Neutrophil (primary cell): ENCODE data around the gene TMEM181.
A peak's percentile ranks its signal among the peaks of the same experiment; 100 is the strongest.
"Not testable (repeated sequence)": the region's sequence is repeated elsewhere in the genome, so short reads cannot be mapped to it uniquely, and the experiment has no call there.

Source experiments
- H3K27ac ChIP-seq: fragments of 200-600 bp; sonication (generic); 2 replicates; pipeline ENCODE4 v1.5.1; 2016; ENCODE audit warnings: mild to moderate bottlenecking, moderate library complexity
- H3K27me3 ChIP-seq: fragments of 200-600 bp; sonication (generic); 2 replicates; pipeline ENCODE4 v1.6.0; 2016; ENCODE audit warnings: mild to moderate bottlenecking
- H3K36me3 ChIP-seq: fragments of 200-600 bp; sonication (generic); 2 replicates; pipeline ENCODE4 v1.5.1; 2017
- H3K4me1 ChIP-seq, 2 experiments: fragments of 200-600 bp in 1 of 2; sonication (generic) in 1 of 2; 1 replicate in 1 of 2; 2 replicates in 1 of 2; pipeline versions ENCODE4 v1.5.1 to v1.6.1; 2013 to 2016; ENCODE audit warnings: low read depth in 1 of 2, low read length in 1 of 2, mild to moderate bottlenecking in 1 of 2, moderate library complexity in 1 of 2; ENCODE audit not compliant: control insufficient read depth in 1 of 2, insufficient read depth in 1 of 2
- H3K4me3 ChIP-seq, 2 experiments: fragments of 200-600 bp in 1 of 2; sonication (generic) in 1 of 2; 1 replicate in 1 of 2; 2 replicates in 1 of 2; pipeline ENCODE4 v1.5.1; 2013 to 2016; ENCODE audit warnings: low read depth in 1 of 2, low read length in 1 of 2, mild to moderate bottlenecking in 1 of 2, moderate library complexity in 1 of 2
- H3K9me3 ChIP-seq: fragments of 200-600 bp; sonication (generic); 2 replicates; pipeline ENCODE4 v1.5.1; 2016
- CTCF ChIP-seq: fragments of 200-600 bp; sonication (generic); IDR thresholded peaks from 2 replicates; pipeline ENCODE4 v1.5.1; 2016; ENCODE audit warnings: antibody characterized with exemption

Gene TMEM181

GRCh38 chr6:158603261-158604047 lies 43.6 kb downstream of the TMEM181 start:
- Histone ChIP-seq H3K27ac (no peak overlapping the region), H3K4me3 (no peak overlapping the region), H3K27me3 (no peaks in the 10 kb centered on the region), H3K36me3 (peaks cover 35% of the 10 kb centered on the region), H3K9me3 (no peaks in the 10 kb centered on the region), H3K4me1 (no peaks in the 10 kb centered on the region)
- no peak for TF ChIP-seq CTCF

- Histone ChIP-seq H3K36me3 (peaks cover 38% of the 10 kb centered on the region), H3K4me1 (no peaks in the 10 kb centered on the region), H3K27me3 (no peaks in the 10 kb centered on the region), H3K4me3 (no peak overlapping the region), H3K27ac (no peak overlapping the region), H3K9me3 (no peaks in the 10 kb centered on the region)
- TF ChIP-seq CTCF, result no peak
Observed at GRCh38 chr6:158604048-158604406, 44.1 kb downstream of the TMEM181 start.

- Histone ChIP-seq H3K36me3 (peaks cover 41% of the 10 kb centered on the region), H3K4me1 (no peaks in the 10 kb centered on the region)
Observed at GRCh38 chr6:158605266-158605878, 45.5 kb downstream of the TMEM181 start.

GRCh38 chr6:158606011-158606410 lies 46.1 kb downstream of the TMEM181 start:
- H3K27ac ChIP-seq, H3K4me3 ChIP-seq, H3K9me3 ChIP-seq, H3K4me1 ChIP-seq, H3K27me3 ChIP-seq: not testable (repeated sequence)
- peaks cover 48% of the 10 kb centered on the region for H3K36me3 ChIP-seq

More at GRCh38 chr6:158605266-158605878, 45.5 kb downstream of the TMEM181 start:
- TF ChIP-seq CTCF, result peak; percentile 58
- H3K27me3 ChIP-seq, result no peaks in the 10 kb centered on the region
- no peak overlapping the region for H3K27ac ChIP-seq
- H3K4me3 ChIP-seq, result no peak overlapping the region
- H3K9me3 ChIP-seq, result no peaks in the 10 kb centered on the region

GRCh38 chr6:158606935-158607334 lies 47.0 kb downstream of the TMEM181 start:
- H3K9me3 ChIP-seq, result no peaks in the 10 kb centered on the region
- no peak overlapping the region for H3K4me3 ChIP-seq
- no peak overlapping the region for H3K27ac ChIP-seq
- no peaks in the 10 kb centered on the region for H3K4me1 ChIP-seq
- no peak for TF ChIP-seq CTCF
- peaks cover 51% of the 10 kb centered on the region for H3K36me3 ChIP-seq
- H3K27me3 ChIP-seq, result no peaks in the 10 kb centered on the region
